ENCODE measurements around the gene TLL2. TPM values are rescaled to one million over a fixed set of nuclear protein-coding genes. Genes with fewer than 3 reads are reported as not detected.

The TLL2 gene
- total and polyA plus RNA-seq, 2 experiments from 2014 or later: 2.6 to 3.0 TPM

GRCh38 chr10:96410296-96410695 lies 103.4 kb downstream of the TLL2 start:
- no peak overlapping the region for H3K4me3 ChIP-seq
- Mint-ChIP-seq H3K9me3 (no peaks in the 10 kb centered on the region), H3K27ac (no peak overlapping the region), H3K4me3 (no peak overlapping the region), H3K36me3 (ENCODE audit: low read depth) (no peaks in the 10 kb centered on the region), H3K4me1 (peaks cover 5% of the 10 kb centered on the region; the same call in 1 of the 3 replicates), H3K27me3 (ENCODE audit: insufficient read depth, low read depth, poor library complexity) (no peaks in the 10 kb centered on the region)
- H2AFZ ChIP-seq: no peak overlapping the region
- DNase-seq (ENCODE audit: low spot score): no peak
- H3K4me2 ChIP-seq: no peak overlapping the region
- H3K27ac ChIP-seq (ENCODE audit: low read depth): no peak overlapping the region
- no peaks in the 10 kb centered on the region for H3K27me3 ChIP-seq (ENCODE audit: insufficient read depth)
- no peaks in the 10 kb centered on the region for H4K20me1 ChIP-seq (replicated peaks; ENCODE audit: insufficient read depth)
- H3K79me2 ChIP-seq (replicated peaks; ENCODE audit: insufficient read depth): no peaks in the 10 kb centered on the region
- H3K36me3 ChIP-seq (ENCODE audit: insufficient read depth): no peaks in the 10 kb centered on the region
- no peak for ATAC-seq
- no peaks in the 10 kb centered on the region for H3K4me1 ChIP-seq (ENCODE audit: insufficient read depth)
- TF ChIP-seq STAT1 (IDR thresholded peaks at IDR 0.05; ENCODE audit: unreplicated experiment) (no peak), ZNF462 (CRISPR knock-in tag; IDR thresholded peaks at IDR 0.05) (no peak), EZH2 (IDR thresholded peaks at IDR 0.05; ENCODE audit: low read depth, unreplicated experiment) (no peak), ZNF114 (CRISPR knock-in tag; IDR thresholded peaks at IDR 0.05) (no peak)
- H3F3A ChIP-seq (replicated peaks; ENCODE audit: low read depth): no peaks in the 10 kb centered on the region
- H3K9me2 ChIP-seq (ENCODE audit: insufficient read depth): 0 out of 2 replicates have a peak, but pooled peaks cover 2% of the 10 kb centered on the region

GRCh38 chr10:96408201-96408600 lies 105.5 kb downstream of the TLL2 start:
- ATAC-seq (no peak), DNase-seq (ENCODE audit: low spot score) (no peak)
- no peaks in the 10 kb centered on the region for H3K79me2 ChIP-seq (replicated peaks; ENCODE audit: insufficient read depth)
- H3K9me3 Mint-ChIP-seq: no peaks in the 10 kb centered on the region
- H4K20me1 ChIP-seq (replicated peaks; ENCODE audit: insufficient read depth): no peaks in the 10 kb centered on the region
- H3K4me3 Mint-ChIP-seq: no peak overlapping the region
- no peaks in the 10 kb centered on the region for H3K36me3 Mint-ChIP-seq (ENCODE audit: low read depth)
- H3F3A ChIP-seq (replicated peaks; ENCODE audit: low read depth): no peaks in the 10 kb centered on the region
- 0 out of 2 replicates have a peak, but pooled peaks cover 2% of the 10 kb centered on the region for H3K9me2 ChIP-seq (ENCODE audit: insufficient read depth)
- no peak overlapping the region for H3K4me2 ChIP-seq
- no peaks in the 10 kb centered on the region for H3K4me1 ChIP-seq (ENCODE audit: insufficient read depth)
- H3K27me3 ChIP-seq (ENCODE audit: insufficient read depth): no peaks in the 10 kb centered on the region
- no peak overlapping the region for H3K4me3 ChIP-seq
- no peak overlapping the region for H2AFZ ChIP-seq
- peaks cover 7% of the 10 kb centered on the region; the same call in 1 of the 3 replicates for H3K4me1 Mint-ChIP-seq
- H3K36me3 ChIP-seq (ENCODE audit: insufficient read depth): no peaks in the 10 kb centered on the region
- no peak overlapping the region for H3K27ac ChIP-seq (ENCODE audit: low read depth)
- H3K27me3 Mint-ChIP-seq (ENCODE audit: insufficient read depth, low read depth, poor library complexity): no peaks in the 10 kb centered on the region
- H3K27ac Mint-ChIP-seq: no peak overlapping the region
- no peak for TF ChIP-seq ZNF462 (CRISPR knock-in tag; IDR thresholded peaks at IDR 0.05)
- no peak for TF ChIP-seq POLR2AphosphoS5 (IDR thresholded peaks at IDR 0.05; ENCODE audit: low read depth)
- TF ChIP-seq NANOG (IDR thresholded peaks at IDR 0.05; ENCODE audit: borderline replicate concordance): no peak
- TF ChIP-seq ZNF331 (CRISPR knock-in tag; IDR thresholded peaks at IDR 0.05; ENCODE audit: low read depth): no peak
